Erythroblast (primary cell): Measurements from ENCODE around the gene DISP2.

Experiments
- GATA1 ChIP-seq: IDR thresholded peaks from 2 replicates; pipeline ENCODE4 v1.6.1; 2011; ENCODE audit warnings: low read depth, mild to moderate bottlenecking, control low read depth, low read length, moderate library complexity
- POLR2A ChIP-seq: IDR thresholded peaks from 2 replicates; pipeline ENCODE4 v1.6.1; 2011; ENCODE audit warnings: mild to moderate bottlenecking, low read length

DNA sequence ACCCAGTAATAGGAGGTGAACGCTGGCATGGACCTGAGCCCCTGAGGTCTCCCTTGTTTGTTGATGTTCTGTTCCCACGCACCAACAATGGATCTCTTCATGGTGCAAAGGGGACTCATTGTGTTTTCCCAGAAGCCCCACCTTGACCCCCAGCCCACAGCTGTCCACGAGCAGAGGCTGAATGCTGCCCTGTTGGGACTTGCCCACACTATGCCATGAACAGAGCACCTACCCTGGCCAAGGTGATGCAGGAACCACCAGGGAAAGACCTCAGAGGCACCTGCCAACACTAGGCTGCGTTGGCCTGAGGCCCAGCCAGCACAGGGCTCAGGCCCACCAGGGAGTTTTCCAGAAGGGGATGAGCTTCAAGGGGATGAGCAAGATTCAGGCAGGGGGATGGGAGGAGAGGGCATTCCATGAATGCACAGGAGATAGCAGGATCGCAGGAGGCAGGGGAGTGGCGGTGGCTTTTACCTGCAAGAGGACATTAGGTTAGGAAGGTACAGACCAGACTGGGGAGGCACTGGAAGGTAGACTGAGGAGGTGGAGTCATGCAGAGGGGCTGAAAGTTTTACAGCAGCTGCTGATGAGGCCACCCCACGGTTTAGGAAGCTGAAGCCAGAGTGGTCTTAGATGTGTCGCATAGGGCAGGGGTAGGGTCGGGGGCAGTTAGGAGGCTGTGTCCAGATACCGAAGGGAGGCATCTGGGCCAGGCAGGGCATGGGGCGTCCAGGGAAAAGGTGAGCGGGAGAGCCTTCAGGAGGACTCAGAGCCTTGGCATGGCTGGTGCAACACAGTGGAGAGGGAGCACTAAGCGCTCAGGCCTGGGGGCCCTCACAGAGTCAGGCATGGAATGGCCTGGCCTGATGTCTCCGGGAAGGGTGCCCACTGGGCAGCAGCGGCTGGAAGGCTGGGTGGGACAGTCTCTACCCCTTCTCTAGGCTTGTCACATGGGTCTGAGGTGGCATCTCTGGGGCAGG lies 11.2 kb upstream of the DISP2 start:
- no peak for TF ChIP-seq POLR2A
- TF ChIP-seq GATA1 = no peak
